A549 (cell line): ENCODE results near the gene FRS2. TPM values are rescaled to one million over a fixed set of nuclear protein-coding genes. Genes with fewer than 3 reads are reported as not detected.

Experiments
- ATAC-seq, 2 experiments: fragments of 200-7000 bp in 1 of 2; fragments of >200 bp in 1 of 2; cut with Nextera tagmentation in 1 of 2; cut with Tn5 transposase in 1 of 2; 3 replicates each; pipeline versions ENCODE4 v1.8.0 to v1.9.1; 2018 to 2020; ENCODE audit warnings: mild to moderate bottlenecking in 1 of 2, moderate library complexity in 1 of 2
- CTCF ChIA-PET: fragments of 300-600 bp; sonication (Branson Sonifier 250); formaldehyde crosslinking; extraction: SDS; loops from one replicate; lab custom pipeline; 2021; ENCODE audit warnings: antibody characterized with exemption, inconsistent platforms; lab: Yijun Ruan, JAX
- POLR2A ChIA-PET: fragments of 350-600 bp; formaldehyde crosslinking; extraction: SDS; loops from one replicate; lab custom pipeline; 2021; ENCODE audit warnings: antibody characterized with exemption, inconsistent platforms; lab: Yijun Ruan, JAX
- DNase-seq, 2 experiments: peaks; one replicate each; pipeline versions ENCODE4 v3.0.0 to v3.0.0-alpha.2; 2011 to 2016; ENCODE audit warnings: low read depth in 1 of 2, low spot score in 1 of 2
- FAIRE-seq: peaks from 2 replicates; lab custom pipeline; 2011; peaks lifted over from hg19 to GRCh38; lab: Jason Lieb, UNC
- H3K27ac ChIP-seq, 2 experiments: fragments of >200 bp; sonication (Bioruptor Twin); formaldehyde crosslinking; 3 replicates each; pipeline ENCODE4 v1.5.1; 2016 to 2017
- H3K4me1 ChIP-seq: fragments of >200 bp; sonication (Bioruptor Twin); formaldehyde crosslinking; 3 replicates; pipeline ENCODE4 v1.6.1; 2016
- H3K4me2 ChIP-seq: fragments of >200 bp; sonication (Bioruptor Twin); formaldehyde crosslinking; 3 replicates; pipeline ENCODE4 v1.6.1; 2016
- H3K4me3 ChIP-seq: fragments of >200 bp; sonication (Bioruptor Twin); formaldehyde crosslinking; 3 replicates; pipeline ENCODE4 v1.5.1; 2016
- H3K9me3 ChIP-seq: fragments of >200 bp; sonication (Bioruptor Twin); formaldehyde crosslinking; 3 replicates; pipeline ENCODE4 v1.6.1; 2016
- CBX8 ChIP-seq: fragments of 200-600 bp; sonication (generic); IDR thresholded peaks from 2 replicates; pipeline ENCODE4 v1.6.1; 2016
- CEBPB ChIP-seq, 2 experiments: fragments of >200 bp in 1 of 2; sonication (Bioruptor Twin) in 1 of 2; formaldehyde crosslinking in 1 of 2; IDR thresholded peaks; 2 replicates each; pipeline ENCODE4 v1.6.1; 2012 to 2016
- CHD4 ChIP-seq: fragments of 200-600 bp; sonication (generic); IDR thresholded peaks from 2 replicates; pipeline ENCODE4 v1.6.1; 2016; ENCODE audit warnings: antibody characterized with exemption, mild to moderate bottlenecking, borderline replicate concordance
- CTCF ChIP-seq: fragments of >200 bp; sonication (Bioruptor Twin); formaldehyde crosslinking; IDR thresholded peaks from 3 replicates; pipeline ENCODE4 v1.5.1; 2016
- EHMT2 ChIP-seq: fragments of 200-600 bp; sonication (generic); IDR thresholded peaks from 2 replicates; pipeline ENCODE4 v1.6.1; 2016; ENCODE audit warnings: antibody characterized with exemption, low read depth, mild to moderate bottlenecking, moderate library complexity
- EP300 ChIP-seq, 2 experiments: fragments of >200 bp; sonication (Bioruptor Twin); formaldehyde crosslinking; IDR thresholded peaks; 2 replicates in 1 of 2; 3 replicates in 1 of 2; pipeline ENCODE4 v1.6.1; 2016 to 2017
- FOSB ChIP-seq: fragments of 250-450 bp; sonication (Bioruptor Pico); IDR thresholded peaks from 2 replicates; pipeline ENCODE4 v1.5.0; 2020; ENCODE audit warnings: mild to moderate bottlenecking, moderate library complexity
- HEYL ChIP-seq: fragments of 250-450 bp; sonication (Bioruptor Pico); IDR thresholded peaks from 2 replicates; pipeline ENCODE4 v1.8.0; 2021; ENCODE audit warnings: mild to moderate bottlenecking, moderate library complexity
- HOXA7 ChIP-seq: fragments of 250-450 bp; sonication (Bioruptor Pico); IDR thresholded peaks from 2 replicates; pipeline ENCODE4 v1.5.0; 2020; ENCODE audit warnings: mild to moderate bottlenecking, moderate library complexity
- HOXB5 ChIP-seq: fragments of 250-450 bp; sonication (Bioruptor Pico); IDR thresholded peaks from 2 replicates; pipeline ENCODE4 v1.5.0; 2020; ENCODE audit warnings: mild to moderate bottlenecking, moderate library complexity
- JUN ChIP-seq, 2 experiments: fragments of >200 bp; sonication (Bioruptor Twin); formaldehyde crosslinking; IDR thresholded peaks; 2 replicates in 1 of 2; 3 replicates in 1 of 2; pipeline ENCODE4 v1.6.1; 2016 to 2017
- JUNB ChIP-seq: fragments of >200 bp; sonication (Bioruptor Twin); formaldehyde crosslinking; IDR thresholded peaks from 2 replicates; pipeline ENCODE4 v1.6.1; 2016
- KDM5A ChIP-seq: fragments of 200-600 bp; sonication (generic); IDR thresholded peaks from 2 replicates; pipeline ENCODE4 v1.6.1; 2016; ENCODE audit warnings: antibody characterized with exemption, mild to moderate bottlenecking
- MAX ChIP-seq: IDR thresholded peaks from 2 replicates; pipeline ENCODE4 v1.6.1; 2012
- NPAS2 ChIP-seq: fragments of 250-450 bp; sonication (Bioruptor Pico); IDR thresholded peaks from 2 replicates; pipeline ENCODE4 v1.8.0; 2022; ENCODE audit warnings: mild to moderate bottlenecking, moderate library complexity, borderline replicate concordance
- NR3C1 ChIP-seq: fragments of >200 bp; sonication (Bioruptor Twin); formaldehyde crosslinking; IDR thresholded peaks from 3 replicates; pipeline ENCODE4 v1.6.1; 2017
- POLR2A ChIP-seq: IDR thresholded peaks from 2 replicates; pipeline ENCODE4 v1.6.1; 2012; ENCODE audit warnings: mild to moderate bottlenecking, low read length
- POLR2AphosphoS2 ChIP-seq: conservative IDR thresholded peaks from 2 replicates; pipeline ENCODE4 v1.6.1; 2012; ENCODE audit warnings: low read length, improper control_type of control experiment, inconsistent platforms
- RFX5 ChIP-seq: fragments of 450-650 bp; IDR thresholded peaks from 2 replicates; pipeline ENCODE4 v1.7.1; 2014; ENCODE audit warnings: antibody characterized with exemption, mild to moderate bottlenecking, moderate library complexity
- RNF2 ChIP-seq: fragments of 200-600 bp; sonication (generic); IDR thresholded peaks from 2 replicates; pipeline ENCODE4 v1.6.1; 2016; ENCODE audit warnings: low read depth, mild to moderate bottlenecking, antibody characterized with exemption, moderate library complexity, borderline replicate concordance
- SREBF2 ChIP-seq: fragments of 450-650 bp; IDR thresholded peaks from 2 replicates; pipeline ENCODE4 v1.6.1; 2014; ENCODE audit warnings: mild to moderate bottlenecking, moderate library complexity
- ZC3H11A ChIP-seq: fragments of 450-650 bp; IDR thresholded peaks from 2 replicates; pipeline ENCODE4 v1.6.1; 2014; ENCODE audit warnings: antibody characterized with exemption, mild to moderate bottlenecking
- ZNF302 ChIP-seq: fragments of 250-450 bp; sonication (Bioruptor Pico); IDR thresholded peaks from 2 replicates; pipeline ENCODE4 v1.9.0; 2021; ENCODE audit warnings: inconsistent platforms, mild to moderate bottlenecking, moderate library complexity
- whole genome bisulfite sequencing: methylation state at CpG from one replicate; pipeline ENCODE4 v1.1.6; 2017; ENCODE audit errors: missing lambda C conversion rate; 5-methylcytosine and 5-hydroxymethylcytosine counted together
- polyA plus RNA-seq, 4 experiments: library from polyadenylated mRNA; depleted of rRNA in 3 of 4; stranded (reverse); fragments of >200 nt; fragmentation: RNase III in 1 of 4; extraction: RNeasy Plus Mini Kit Qiagen cat#74134 plus additional on column Dnase treatment in 1 of 4; gene quantifications; 2 replicates in 3 of 4; 3 replicates in 1 of 4; pipeline ENCODE4 v1.2.3, GENCODE V29; 2011 to 2017
- TF ChIP-seq, protein P1 (sequence below): fragments of >200 bp; sonication (Bioruptor Twin); formaldehyde crosslinking; IDR thresholded peaks from 2 replicates; pipeline ENCODE4 v1.6.1; 2016
- TF ChIP-seq, protein P2 (sequence below): fragments of 250-450 bp; sonication (Bioruptor Pico); IDR thresholded peaks from 2 replicates; pipeline ENCODE4 v1.5.0; 2020; ENCODE audit warnings: low read depth, mild to moderate bottlenecking, moderate library complexity

Gene FRS2
- polyA plus RNA-seq, 2 of the 4 experiments (the other 2 are of a cell fraction): 14.9 to 28.6 TPM

DNA sequence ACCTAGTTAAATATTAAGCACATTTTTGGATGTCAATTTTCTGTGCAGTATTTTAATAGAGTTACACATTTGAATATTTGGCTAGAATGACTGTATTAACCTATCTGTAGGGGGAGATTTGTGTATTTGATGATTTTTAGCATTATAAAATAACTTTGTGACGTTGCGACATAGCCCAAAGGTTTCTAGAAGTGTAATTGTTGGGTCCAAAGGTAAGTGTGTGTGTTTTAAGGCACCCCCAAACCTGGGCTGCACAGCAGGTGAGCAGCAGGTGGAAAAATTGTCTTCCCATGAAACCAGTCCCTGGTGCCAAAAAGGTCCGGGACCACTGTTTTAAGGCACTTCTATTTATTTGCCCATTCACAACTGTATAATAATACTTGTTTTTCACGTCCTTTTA, 118.3 kb downstream of the FRS2 start:
- TF ChIP-seq CBX8 (no peak), RNF2 (no peak), HOXA7 (CRISPR knock-in tag) (peak; percentile 55; the same call in 1 of the 2 replicates), CEBPB (IDR thresholded peaks at IDR 0.05) (peak in 1 of 2 experiments; percentile 41; a peak in 1 of 4 replicates)
- Histone ChIP-seq H3K4me1 (peaks cover 10% of the 10 kb centered on the region), H3K4me3 (no peak overlapping the region), H3K4me2 (no peak overlapping the region), H3K9me3 (no peaks in the 10 kb centered on the region), H3K27ac (no peak overlapping the region)
- ATAC-seq (no peak), FAIRE-seq (no peak), DNase-seq (no peak)
- POLR2A ChIA-PET: no interaction called here
- WGBS: 96% methylated on average over 4 of the region's 4 CpGs
- CTCF ChIA-PET: no interaction called here

DNA sequence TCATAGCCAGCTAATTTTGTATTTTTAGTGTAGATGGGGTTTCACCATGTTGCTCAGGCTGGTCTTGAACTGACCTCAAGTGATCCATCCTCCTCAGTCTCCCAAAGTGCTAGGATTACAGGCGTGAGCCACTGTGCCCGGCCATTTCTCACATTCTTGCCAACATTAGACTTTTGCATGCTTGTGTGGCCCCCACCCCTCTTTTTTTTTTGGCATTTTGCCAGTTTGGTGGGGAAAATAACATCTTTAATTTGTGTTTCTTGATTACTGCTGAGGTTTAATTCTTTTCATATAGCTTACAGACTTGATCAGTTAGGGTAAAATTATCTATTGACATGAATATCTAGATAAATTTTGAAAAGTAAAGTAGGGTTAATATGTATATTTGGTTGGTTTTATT, 118.9 kb downstream of the FRS2 start:
- H3K4me2 ChIP-seq: no peak overlapping the region
- no peak overlapping the region for H3K27ac ChIP-seq
- H3K4me1 ChIP-seq: peaks cover 10% of the 10 kb centered on the region
- FAIRE-seq (no peak), DNase-seq (no peak), ATAC-seq (no peak)
- CTCF ChIA-PET: interaction anchor here (0.7 to 1.1 kb wide), 3 partner anchors 10 to 219 kb away, joined by 3 to 4 read pairs (median 3); no protein-coding TSS in a partner anchor
- POLR2A ChIA-PET: interaction anchor here (1.0 kb wide), 1 partner anchor 245 kb away, joined by 3 read pairs; no protein-coding TSS in a partner anchor
- no peak overlapping the region for H3K4me3 ChIP-seq
- WGBS: 98% methylated on average over 2 of the region's 2 CpGs
- H3K9me3 ChIP-seq: no peaks in the 10 kb centered on the region
- TF ChIP-seq RNF2: no peak
- TF ChIP-seq ZNF302 (CRISPR knock-in tag): no peak
- TF ChIP-seq NPAS2 (CRISPR knock-in tag): no peak
- TF ChIP-seq, protein P1, sequence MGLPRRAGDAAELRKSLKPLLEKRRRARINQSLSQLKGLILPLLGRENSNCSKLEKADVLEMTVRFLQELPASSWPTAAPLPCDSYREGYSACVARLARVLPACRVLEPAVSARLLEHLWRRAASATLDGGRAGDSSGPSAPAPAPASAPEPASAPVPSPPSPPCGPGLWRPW: no peak

- 0 out of 3 replicates have a peak, but pooled peaks have one; percentile 14 for TF ChIP-seq CTCF
- no peak for TF ChIP-seq JUN (IDR thresholded peaks at IDR 0.05)
- no peak for TF ChIP-seq HOXA7 (CRISPR knock-in tag)
- TF ChIP-seq JUNB: no peak
- 0 out of 2 replicates have a peak, but pooled peaks have one; percentile 48 for TF ChIP-seq FOSB (CRISPR knock-in tag)
- POLR2A ChIA-PET: no interaction called here
- no peak overlapping the region for H3K27ac ChIP-seq
- no peak overlapping the region for H3K4me2 ChIP-seq
- H3K9me3 ChIP-seq: no peaks in the 10 kb centered on the region
- DNase-seq (peak in 1 of 2 experiments; percentile 22), ATAC-seq (peak; percentile 39 to 78; a peak in 5 of 6 replicates), FAIRE-seq (no peak)
- no peaks in the 10 kb centered on the region for H3K4me1 ChIP-seq
- H3K4me3 ChIP-seq: no peak overlapping the region
- CTCF ChIA-PET: interaction anchor here (1.4 to 1.9 kb wide), 2 partner anchors 17 to 44 kb away, joined by 3 to 7 read pairs; no protein-coding TSS in a partner anchor
- 97% methylated on average over 2 of the region's 2 CpGs for WGBS
Observed at GRCh38 chr12:69595689-69596088, 125.5 kb downstream of the FRS2 start.

- Histone ChIP-seq H3K4me3 (no peak overlapping the region), H3K4me2 (no peak overlapping the region), H3K27ac (no peak overlapping the region), H3K9me3 (no peaks in the 10 kb centered on the region), H3K4me1 (no peaks in the 10 kb centered on the region)
- peak; percentile 89 for FAIRE-seq
- DNase-seq: no peak
- TF ChIP-seq JUN (IDR thresholded peaks at IDR 0.05): no peak
- ChIA-PET CTCF (interaction anchor here (1.1 to 1.8 kb wide), 3 partner anchors 8 to 41 kb away, joined by 3 to 5 read pairs (median 3); partner anchors contain the start of gene CCT2), POLR2A (interaction anchor here (1.2 kb wide), 1 partner anchor 13 kb away, joined by 4 read pairs; the partner anchor contains the start of gene CCT2)
- WGBS: 58% methylated on average over 4 of the region's 4 CpGs
- ATAC-seq: 0 out of 6 replicates have a peak, but pooled peaks of 1 of the 2 experiments have one; percentile 17
Observed at GRCh38 chr12:69598174-69598753, 128.1 kb downstream of the FRS2 start.

- Histone ChIP-seq H3K4me1 (no peaks in the 10 kb centered on the region), H3K4me3 (no peak overlapping the region), H3K27ac (no peak overlapping the region), H3K9me3 (no peaks in the 10 kb centered on the region), H3K4me2 (no peak overlapping the region)
- DNase-seq (no peak), FAIRE-seq (no peak), ATAC-seq (peak in 1 of 2 experiments; percentile 24; a peak in 3 of 6 replicates)
- ChIA-PET CTCF (interaction anchor here (0.8 to 1.8 kb wide), 6 partner anchors 9 to 28 kb away, joined by 3 to 4 read pairs (median 3); partner anchors contain the start of gene LRRC10), POLR2A (no interaction called here)
- TF ChIP-seq NPAS2 (CRISPR knock-in tag): no peak
- TF ChIP-seq POLR2AphosphoS2: no peak
- TF ChIP-seq POLR2A: no peak
- TF ChIP-seq NR3C1: no peak
- no peak for TF ChIP-seq RFX5
- TF ChIP-seq SREBF2: no peak
- TF ChIP-seq EHMT2: no peak
- no peak for TF ChIP-seq ZC3H11A
- no peak for TF ChIP-seq KDM5A
- no peak for TF ChIP-seq JUN (IDR thresholded peaks at IDR 0.05)
- TF ChIP-seq CHD4: no peak
- TF ChIP-seq ZNF302 (CRISPR knock-in tag): no peak
- TF ChIP-seq, protein P2, sequence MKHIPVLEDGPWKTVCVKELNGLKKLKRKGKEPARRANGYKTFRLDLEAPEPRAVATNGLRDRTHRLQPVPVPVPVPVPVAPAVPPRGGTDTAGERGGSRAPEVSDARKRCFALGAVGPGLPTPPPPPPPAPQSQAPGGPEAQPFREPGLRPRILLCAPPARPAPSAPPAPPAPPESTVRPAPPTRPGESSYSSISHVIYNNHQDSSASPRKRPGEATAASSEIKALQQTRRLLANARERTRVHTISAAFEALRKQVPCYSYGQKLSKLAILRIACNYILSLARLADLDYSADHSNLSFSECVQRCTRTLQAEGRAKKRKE: no peak
- no peak for TF ChIP-seq EP300 (IDR thresholded peaks at IDR 0.05)
- no peak for TF ChIP-seq HEYL (CRISPR knock-in tag)
- TF ChIP-seq HOXB5 (CRISPR knock-in tag): no peak
- no peak for TF ChIP-seq MAX
Observed at GRCh38 chr12:69600804-69601203, 130.6 kb downstream of the FRS2 start.
